Measurements from ENCODE around the gene POU2F2.
"Not testable (repeated sequence)": the region's sequence is repeated elsewhere in the genome, so short reads cannot be mapped to it uniquely, and the experiment has no call there.

Gene POU2F2

GRCh38 chr19:42053037-42053935 is 79.0 kb downstream of the POU2F2 start:
- DNase-seq, result no peak

GRCh38 chr19:42052241-42052863 is 79.9 kb downstream of the POU2F2 start:
- DNase-seq, result no peak

- DNase-seq, result no peak
Measured at GRCh38 chr19:42051166-42052115, 80.8 kb downstream of the POU2F2 start.

GRCh38 chr19:42048992-42049391 is 83.3 kb downstream of the POU2F2 start:
- DNase-seq, result no peak

GRCh38 chr19:42045575-42045974 is 86.7 kb downstream of the POU2F2 start:
- no peak for DNase-seq

GRCh38 chr19:42042455-42043170 is 89.6 kb downstream of the POU2F2 start:
- no peak for DNase-seq

GRCh38 chr19:42040491-42040890 is 91.8 kb downstream of the POU2F2 start:
- not testable (repeated sequence) for DNase-seq

- DNase-seq, result no peak
Measured at GRCh38 chr19:42040031-42040430, 92.2 kb downstream of the POU2F2 start.

GRCh38 chr19:42038666-42039065 is 93.6 kb downstream of the POU2F2 start:
- DNase-seq, result no peak

- no peak for DNase-seq
Measured at GRCh38 chr19:42037649-42038048, 94.6 kb downstream of the POU2F2 start.
